ENCODE data around the gene FAM83E. TPM values are rescaled to one million over a fixed set of nuclear protein-coding genes. Genes with fewer than 3 reads are reported as not detected.
"Not testable (repeated sequence)": the region's sequence is repeated elsewhere in the genome, so short reads cannot be mapped to it uniquely, and the experiment has no call there.

The FAM83E gene
- polyA plus RNA-seq, 3 donors = not detected

DNA sequence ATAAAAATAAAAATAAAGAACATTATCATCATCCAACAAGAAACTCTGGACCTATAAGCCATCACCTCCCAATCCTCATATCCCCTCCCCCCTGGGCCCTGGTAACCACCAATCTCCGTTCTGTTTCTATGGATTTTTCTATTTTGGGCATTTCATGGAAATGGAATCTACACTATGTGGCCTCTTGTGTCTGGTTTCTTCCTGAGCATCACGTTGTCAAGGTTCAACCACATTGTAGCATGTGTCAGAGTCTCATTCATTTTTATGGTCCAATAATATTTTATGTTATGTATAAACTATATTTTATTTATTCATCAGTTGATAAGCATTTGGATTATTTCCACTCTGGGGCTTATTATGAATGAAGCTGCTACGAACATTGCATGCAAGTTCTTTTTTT, 36.0 kb downstream of the FAM83E start:
- no peak overlapping the region for H3K27ac ChIP-seq (ENCODE audit: low read depth in 1 of 2, low read length in 2 of 2)
- no peak overlapping the region for H3K4me3 Mint-ChIP-seq
- no peaks in the 10 kb centered on the region for H4K20me1 ChIP-seq (ENCODE audit: insufficient read depth, low read length)
- H3K4me3 ChIP-seq (replicated peaks in 1 of 3; ENCODE audit: low read depth in 2 of 3, low read length in 3 of 3) = no peak overlapping the region
- DNase-seq = no peak
- H3K9ac ChIP-seq (ENCODE audit: insufficient read depth, low read length, poor library complexity, severe bottlenecking) = no peak overlapping the region
- H3K36me3 ChIP-seq (replicated peaks in 1 of 2; ENCODE audit: control insufficient read depth in 1 of 2, insufficient read depth in 2 of 2, low read length in 2 of 2) = no peaks in the 10 kb centered on the region
- H3K79me2 ChIP-seq (ENCODE audit: insufficient read depth, low read length) = no peaks in the 10 kb centered on the region
- intact Hi-C loops (cut with micrococcal nuclease) = no loop called here
- H3K4me1 ChIP-seq (ENCODE audit: control insufficient read depth in 1 of 2, insufficient read depth in 2 of 2, low read length in 2 of 2) = peaks cover 12 to 16% of the 10 kb centered on the region in 2 donors
- peaks cover 0 to 4% (median 4%) of the 10 kb centered on the region in 3 donors for H3K27me3 Mint-ChIP-seq (ENCODE audit: low read depth in 3 of 3)
- H3K27me3 ChIP-seq (ENCODE audit: control insufficient read depth in 2 of 2, insufficient read depth in 2 of 2, low read length in 2 of 2) = no peaks in the 10 kb centered on the region
- peaks cover 0 to 5% (median 0%) of the 10 kb centered on the region in 7 donors for H3K9me3 Mint-ChIP-seq
- H3K9me3 ChIP-seq (replicated peaks in 1 of 2; ENCODE audit: control insufficient read depth in 1 of 2, insufficient read depth in 1 of 2, low read length in 2 of 2) = no peaks in the 10 kb centered on the region
- H3K27ac Mint-ChIP-seq = no peak overlapping the region
- H3K4me1 Mint-ChIP-seq = peaks cover 12% of the 10 kb centered on the region
- no peak overlapping the region for H3K4me2 ChIP-seq (replicated peaks; ENCODE audit: extremely low read depth, low read length, poor library complexity, severe bottlenecking)
- no peak overlapping the region for H2AFZ ChIP-seq (ENCODE audit: insufficient read depth, low read depth, low read length, poor library complexity, severe bottlenecking)
- H3K36me3 Mint-ChIP-seq = no peaks in the 10 kb centered on the region
- 80% methylated on average over 1 of the region's 3 CpGs for WGBS (ENCODE audit: insufficient coverage)
- TF ChIP-seq, protein P1, sequence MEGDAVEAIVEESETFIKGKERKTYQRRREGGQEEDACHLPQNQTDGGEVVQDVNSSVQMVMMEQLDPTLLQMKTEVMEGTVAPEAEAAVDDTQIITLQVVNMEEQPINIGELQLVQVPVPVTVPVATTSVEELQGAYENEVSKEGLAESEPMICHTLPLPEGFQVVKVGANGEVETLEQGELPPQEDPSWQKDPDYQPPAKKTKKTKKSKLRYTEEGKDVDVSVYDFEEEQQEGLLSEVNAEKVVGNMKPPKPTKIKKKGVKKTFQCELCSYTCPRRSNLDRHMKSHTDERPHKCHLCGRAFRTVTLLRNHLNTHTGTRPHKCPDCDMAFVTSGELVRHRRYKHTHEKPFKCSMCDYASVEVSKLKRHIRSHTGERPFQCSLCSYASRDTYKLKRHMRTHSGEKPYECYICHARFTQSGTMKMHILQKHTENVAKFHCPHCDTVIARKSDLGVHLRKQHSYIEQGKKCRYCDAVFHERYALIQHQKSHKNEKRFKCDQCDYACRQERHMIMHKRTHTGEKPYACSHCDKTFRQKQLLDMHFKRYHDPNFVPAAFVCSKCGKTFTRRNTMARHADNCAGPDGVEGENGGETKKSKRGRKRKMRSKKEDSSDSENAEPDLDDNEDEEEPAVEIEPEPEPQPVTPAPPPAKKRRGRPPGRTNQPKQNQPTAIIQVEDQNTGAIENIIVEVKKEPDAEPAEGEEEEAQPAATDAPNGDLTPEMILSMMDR (IDR thresholded peaks at IDR 0.05) = no peak

DNA sequence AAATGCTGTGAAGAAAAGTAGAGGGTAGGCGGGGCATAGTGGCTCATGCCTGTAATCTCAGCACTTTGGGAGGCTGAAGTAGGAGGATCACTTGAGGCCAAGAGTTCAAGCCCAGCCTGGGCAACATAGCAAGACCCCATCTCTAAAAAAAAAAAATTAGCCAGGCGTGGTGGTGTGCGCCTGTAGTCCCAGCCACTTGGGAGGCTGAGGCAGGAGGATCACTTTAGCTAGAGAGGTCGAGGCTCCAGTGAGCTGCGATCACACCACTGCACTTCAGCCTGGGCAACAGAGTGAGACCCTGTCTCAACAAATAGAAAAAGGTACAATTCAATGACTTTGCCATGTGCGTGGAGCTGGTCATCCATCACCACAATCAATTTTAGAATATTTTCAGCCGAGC, 37.0 kb downstream of the FAM83E start:
- DNase-seq; H3K36me3 ChIP-seq (replicated peaks in 1 of 2; ENCODE audit: control insufficient read depth in 1 of 2, insufficient read depth in 2 of 2, low read length in 2 of 2); H3K4me3 Mint-ChIP-seq; H3K9me3 ChIP-seq (replicated peaks in 1 of 2; ENCODE audit: control insufficient read depth in 1 of 2, insufficient read depth in 1 of 2, low read length in 2 of 2); H3K4me1 Mint-ChIP-seq; intact Hi-C loops (cut with micrococcal nuclease); H3K4me3 ChIP-seq (replicated peaks in 1 of 3; ENCODE audit: low read depth in 2 of 3, low read length in 3 of 3); H3K4me1 ChIP-seq (ENCODE audit: control insufficient read depth in 1 of 2, insufficient read depth in 2 of 2, low read length in 2 of 2); H2AFZ ChIP-seq (ENCODE audit: insufficient read depth, low read depth, low read length, poor library complexity, severe bottlenecking); H3K9me3 Mint-ChIP-seq; H4K20me1 ChIP-seq (ENCODE audit: insufficient read depth, low read length); H3K27ac Mint-ChIP-seq; H3K79me2 ChIP-seq (ENCODE audit: insufficient read depth, low read length); H3K27me3 ChIP-seq (ENCODE audit: control insufficient read depth in 2 of 2, insufficient read depth in 2 of 2, low read length in 2 of 2); H3K4me2 ChIP-seq (replicated peaks; ENCODE audit: extremely low read depth, low read length, poor library complexity, severe bottlenecking); H3K9ac ChIP-seq (ENCODE audit: insufficient read depth, low read length, poor library complexity, severe bottlenecking); H3K27me3 Mint-ChIP-seq (ENCODE audit: low read depth in 3 of 3); H3K27ac ChIP-seq (ENCODE audit: low read depth in 1 of 2, low read length in 2 of 2); H3K36me3 Mint-ChIP-seq: not testable (repeated sequence)
- WGBS (ENCODE audit: insufficient coverage) = 95% methylated on average over 5 of the region's 7 CpGs
